HepG2 (cell line): ENCODE data around the gene CENPP. TPM values are rescaled to one million over a fixed set of nuclear protein-coding genes. Genes with fewer than 3 reads are reported as not detected.
A peak's percentile ranks its signal among the peaks of the same experiment; 100 is the strongest.

ENCODE experiments used
- EHMT2 ChIP-seq: fragments of 200-600 bp; sonication (generic); IDR thresholded peaks from 2 replicates; pipeline ENCODE4 v1.7.0; 2017; ENCODE audit warnings: antibody characterized with exemption, low read depth, low read length, borderline replicate concordance
- EZH2 ChIP-seq: conservative IDR thresholded peaks from 2 replicates; pipeline ENCODE4 v1.6.1; 2012; ENCODE audit warnings: mild to moderate bottlenecking, low read depth, low read length, moderate library complexity
- FOXA3 ChIP-seq: IDR thresholded peaks from 2 replicates; pipeline ENCODE4 v1.6.1; 2016; ENCODE audit warnings: missing genetic modification reagents, missing compliant biosample characterization
- HIVEP1 ChIP-seq: sonication (generic); formaldehyde crosslinking; IDR thresholded peaks from 2 replicates; pipeline ENCODE4 v1.4.0; 2020; ENCODE audit warnings: mild to moderate bottlenecking, missing genetic modification reagents
- NAIF1 ChIP-seq: sonication (generic); formaldehyde crosslinking; IDR thresholded peaks from 2 replicates; pipeline ENCODE4 v1.5.0; 2020; ENCODE audit warnings: mild to moderate bottlenecking, missing genetic modification reagents, borderline replicate concordance
- NCOA2 ChIP-seq: sonication (generic); formaldehyde crosslinking; IDR thresholded peaks from 2 replicates; pipeline ENCODE4 v1.8.0; 2022; ENCODE audit warnings: inconsistent platforms
- NFIC ChIP-seq: IDR thresholded peaks from 2 replicates; pipeline ENCODE4 v1.6.1; 2012; ENCODE audit warnings: mild to moderate bottlenecking, low read length, inconsistent platforms
- NR2F6 ChIP-seq, 2 experiments: IDR thresholded peaks; 2 replicates each; pipeline ENCODE4 v1.6.1; 2016; ENCODE audit warnings: antibody characterized with exemption in 1 of 2, mild to moderate bottlenecking in 1 of 2
- RNF2 ChIP-seq: fragments of 450-650 bp; conservative IDR thresholded peaks from 2 replicates; pipeline ENCODE4 v1.6.1; 2016; ENCODE audit warnings: low read depth
- SOX13 ChIP-seq, 3 experiments: fragments of 450-650 bp in 1 of 3; sonication (generic) in 1 of 3; formaldehyde crosslinking in 1 of 3; IDR thresholded peaks in 2 of 3; conservative IDR thresholded peaks in 1 of 3; 2 replicates each; pipeline versions ENCODE4 v1.5.0 to v1.6.1; 2016 to 2020; ENCODE audit warnings: antibody characterized with exemption in 1 of 3, mild to moderate bottlenecking in 1 of 3, missing compliant biosample characterization in 1 of 3, missing genetic modification reagents in 1 of 3, moderate library complexity in 1 of 3
- SOX6 ChIP-seq, 2 experiments: fragments of 450-650 bp in 1 of 2; sonication (generic) in 1 of 2; formaldehyde crosslinking in 1 of 2; IDR thresholded peaks; 2 replicates each; pipeline versions ENCODE4 v1.4.0 to v1.6.1; 2017 to 2020; ENCODE audit warnings: antibody characterized with exemption in 1 of 2, mild to moderate bottlenecking in 1 of 2, missing genetic modification reagents in 1 of 2
- TSC22D2 ChIP-seq: sonication (generic); formaldehyde crosslinking; IDR thresholded peaks from 2 replicates; pipeline ENCODE4 v1.5.1; 2020; ENCODE audit warnings: missing genetic modification reagents, mild to moderate bottlenecking, borderline replicate concordance
- XRCC5 ChIP-seq: fragments of 200-400 bp; formaldehyde crosslinking; optimal IDR thresholded peaks from 2 replicates; pipeline ENCODE3; 2017; ENCODE audit warnings: mild to moderate bottlenecking, low read length
- ZBTB33 ChIP-seq: sonication (generic); formaldehyde crosslinking; IDR thresholded peaks from 2 replicates; pipeline ENCODE4 v1.4.0; 2020; ENCODE audit warnings: missing genetic modification reagents
- ZBTB40 ChIP-seq, 2 experiments: fragments of 450-650 bp in 1 of 2; sonication (generic) in 1 of 2; formaldehyde crosslinking in 1 of 2; IDR thresholded peaks; 2 replicates each; pipeline versions ENCODE4 v1.6.1 to v1.8.0; 2016 to 2022; ENCODE audit warnings: antibody characterized with exemption in 1 of 2, mild to moderate bottlenecking in 1 of 2, missing genetic modification reagents in 1 of 2
- ZNF451 ChIP-seq: sonication (generic); formaldehyde crosslinking; IDR thresholded peaks from 2 replicates; pipeline ENCODE4 v1.5.0; 2020; ENCODE audit warnings: mild to moderate bottlenecking, missing genetic modification reagents
- ZNF674 ChIP-seq: sonication (generic); formaldehyde crosslinking; IDR thresholded peaks from 2 replicates; pipeline ENCODE4 v1.5.0; 2020; ENCODE audit warnings: low read depth, mild to moderate bottlenecking, missing genetic modification reagents
- ZNF709 ChIP-seq: sonication (generic); formaldehyde crosslinking; IDR thresholded peaks from 2 replicates; pipeline ENCODE4 v1.5.0; 2020; ENCODE audit warnings: mild to moderate bottlenecking, missing genetic modification reagents
- polyA plus RNA-seq, 8 experiments: library from polyadenylated mRNA; depleted of rRNA in 3 of 8; stranded (reverse) in 7 of 8; unstranded in 1 of 8; fragments of >200 nt; fragmentation: Illumina TruSeq in 4 of 8; extraction: Trizol in 4 of 8; gene quantifications; 2 replicates each; pipeline versions ENCODE4 v1.2.1 to v1.2.3, GENCODE V29; 2011 to 2016; ENCODE audit warnings: low read depth in 4 of 8, missing spikeins in 1 of 8, mixed read lengths in 1 of 8; ENCODE audit not compliant: insufficient read depth in 1 of 8
- total RNA-seq, 5 experiments: library from RNA; depleted of rRNA; stranded (reverse); fragments of >200 nt; fragmentation: Illumina TruSeq; extraction: Trizol; gene quantifications; 2 replicates each; pipeline ENCODE4 v1.2.3, GENCODE V29; 2016; ENCODE audit warnings: low read depth in 1 of 5

Gene CENPP
- total and polyA plus RNA-seq, 2 of the 13 experiments (the other 11 are each of a cell fraction or from before 2014, with no cell fraction given) = 2.0 to 11.4 TPM

GRCh38 chr9:92608241-92608908 lies 282.6 kb downstream of the CENPP start (continued):
- TF ChIP-seq ZBTB40 (IDR thresholded peaks at IDR 0.05) (no peak), ZBTB40 (CRISPR knock-in tag; IDR thresholded peaks at IDR 0.05) (no peak), TSC22D2 (CRISPR knock-in tag) (no peak), NCOA2 (CRISPR knock-in tag) (0 out of 2 replicates have a peak, but pooled peaks have one; percentile 42), HIVEP1 (no peak), EHMT2 (no peak), SOX13 (IDR thresholded peaks at IDR 0.05) (0 out of 2 replicates have a peak, but pooled peaks have one; percentile 25), SOX13 (CRISPR knock-in tag; conservative IDR thresholded peaks at IDR 0.05 in 1 of 2, IDR thresholded peaks at IDR 0.05 in 1 of 2) (peak in 1 of 2 experiments; percentile 84; a peak in 2 of 4 replicates), NFIC (no peak; the same call in 1 of the 2 replicates), EZH2 (no peak), NAIF1 (no peak), RNF2 (no peak), ZNF451 (CRISPR knock-in tag) (no peak), ZNF674 (CRISPR knock-in tag) (no peak), XRCC5 (no peak), ZBTB33 (CRISPR knock-in tag) (no peak), ZNF709 (CRISPR knock-in tag) (no peak), NR2F6 (IDR thresholded peaks at IDR 0.05) (peak; percentile 55), NR2F6 (CRISPR knock-in tag; IDR thresholded peaks at IDR 0.05) (peak; percentile 45), SOX6 (IDR thresholded peaks at IDR 0.05) (no peak), SOX6 (CRISPR knock-in tag; IDR thresholded peaks at IDR 0.05) (peak; percentile 89), FOXA3 (CRISPR knock-in tag) (0 out of 2 replicates have a peak, but pooled peaks have one; percentile 5)
